GM12878 (cell line): ENCODE measurements around the gene JDP2. TPM values are rescaled to one million over a fixed set of nuclear protein-coding genes. Genes with fewer than 3 reads are reported as not detected.

Experiments used
- ATAC-seq: fragments of 200-7000 bp; cut with Tn5 transposase; 3 replicates; pipeline ENCODE4 v1.9.1; 2020; ENCODE audit warnings: mild to moderate bottlenecking, moderate library complexity
- BruUV-seq: library from RNA; stranded (reverse); fragments of 400-500 nt; replicated peaks from 2 replicates; lab custom pipeline; 2021; lab: Mats Ljungman, UMichigan
- CTCF ChIA-PET: fragments of 300-600 bp; sonication (Branson Sonifier 250); formaldehyde crosslinking; extraction: SDS; loops from one replicate; lab custom pipeline; 2021; ENCODE audit warnings: inconsistent platforms; lab: Yijun Ruan, JAX
- POLR2A ChIA-PET: fragments of 350-600 bp; formaldehyde crosslinking; extraction: SDS; loops from one replicate; lab custom pipeline; 2021; ENCODE audit warnings: inconsistent platforms; lab: Charles Lee
- RAD21 ChIA-PET: fragments of 300-600 bp; sonication (Branson Sonifier 250); formaldehyde crosslinking; loops from one replicate; lab custom pipeline; 2023; ENCODE audit warnings: antibody characterized with exemption; ENCODE audit not compliant: unreplicated experiment; lab: Charles Lee
- SMC1A ChIA-PET: fragments of 300-600 bp; sonication (Branson Sonifier 250); formaldehyde crosslinking; loops from one replicate; lab custom pipeline; 2023; ENCODE audit not compliant: unreplicated experiment, uncharacterized antibody; lab: Charles Lee
- DNase-seq: peaks from one replicate; pipeline ENCODE4 v3.0.0-alpha.2; 2011; ENCODE audit warnings: low read depth, low spot score
- FAIRE-seq: peaks from 3 replicates; lab custom pipeline; 2011; peaks lifted over from hg19 to GRCh38; lab: Jason Lieb, UNC
- H2AFZ ChIP-seq: 2 replicates; pipeline ENCODE4 v1.6.0; 2011; ENCODE audit warnings: low read depth, low read length, control low read depth; ENCODE audit not compliant: control insufficient read depth
- H3K27ac ChIP-seq: 2 replicates; pipeline ENCODE4 v1.5.1; 2011; ENCODE audit warnings: control low read depth; ENCODE audit not compliant: control insufficient read depth, insufficient read depth
- H3K27me3 ChIP-seq, 2 experiments: replicated peaks in 1 of 2; 2 replicates each; pipeline versions ENCODE4 v1.6.0 to v1.6.1; 2011; ENCODE audit warnings: low read length in 1 of 2; ENCODE audit not compliant: control insufficient read depth in 2 of 2, insufficient read depth in 2 of 2
- H3K36me3 ChIP-seq, 2 experiments: 2 replicates each; pipeline ENCODE4 v1.5.1; 2011; ENCODE audit warnings: low read length in 1 of 2; ENCODE audit not compliant: control insufficient read depth in 2 of 2, insufficient read depth in 2 of 2
- H3K4me1 ChIP-seq: 2 replicates; pipeline ENCODE4 v1.6.1; 2011; ENCODE audit warnings: mild to moderate bottlenecking, low read length, moderate library complexity, mixed read lengths; ENCODE audit not compliant: control insufficient read depth, insufficient read depth
- H3K4me2 ChIP-seq: 2 replicates; pipeline ENCODE4 v1.6.0; 2011; ENCODE audit warnings: control low read depth; ENCODE audit not compliant: control insufficient read depth, insufficient read depth
- H3K4me3 ChIP-seq: fragments of 200-600 bp; sonication (generic); 2 replicates; pipeline ENCODE4 v1.5.1; 2016
- H3K79me2 ChIP-seq: 2 replicates; pipeline ENCODE4 v1.6.0; 2011; ENCODE audit warnings: low read length; ENCODE audit not compliant: control insufficient read depth, insufficient read depth
- H3K9ac ChIP-seq: 2 replicates; pipeline ENCODE4 v1.8.0; 2011; ENCODE audit warnings: low read length, control low read depth, mixed read lengths; ENCODE audit not compliant: control insufficient read depth, insufficient read depth
- H3K9me3 ChIP-seq: replicated peaks from 3 replicates; pipeline ENCODE4 v1.5.1; 2011; ENCODE audit warnings: mild to moderate bottlenecking, low read length; ENCODE audit not compliant: control insufficient read depth, insufficient read depth
- H4K20me1 ChIP-seq: 2 replicates; pipeline ENCODE4 v1.6.0; 2011; ENCODE audit not compliant: control insufficient read depth, insufficient read depth
- ATF2 ChIP-seq: IDR thresholded peaks from 2 replicates; pipeline ENCODE4 v1.6.1; 2012; ENCODE audit warnings: low read length, inconsistent platforms
- EED ChIP-seq: sonication (generic); IDR thresholded peaks from 2 replicates; pipeline ENCODE4 v1.6.1; 2016; ENCODE audit warnings: antibody characterized with exemption, low read depth
- ETV6 ChIP-seq, 2 experiments: fragments of 450-650 bp in 1 of 2; IDR thresholded peaks in 1 of 2; conservative IDR thresholded peaks in 1 of 2; 2 replicates each; pipeline ENCODE4 v1.6.1; 2014; ENCODE audit warnings: antibody characterized with exemption in 1 of 2, borderline replicate concordance in 1 of 2, low read depth in 1 of 2, mild to moderate bottlenecking in 1 of 2, moderate library complexity in 1 of 2
- IKZF2 ChIP-seq, 2 experiments: fragments of 450-650 bp; IDR thresholded peaks; 2 replicates each; pipeline ENCODE4 v1.6.1; 2017; ENCODE audit warnings: mild to moderate bottlenecking in 2 of 2, moderate library complexity in 2 of 2
- MEF2B ChIP-seq: fragments of 450-650 bp; IDR thresholded peaks from 2 replicates; pipeline ENCODE4 v1.6.1; 2018; ENCODE audit warnings: mild to moderate bottlenecking, moderate library complexity; ENCODE audit not compliant: partially characterized antibody, poor library complexity, severe bottlenecking
- MLLT1 ChIP-seq: fragments of 450-650 bp; IDR thresholded peaks from 2 replicates; pipeline ENCODE4 v1.6.1; 2016; ENCODE audit warnings: mild to moderate bottlenecking
- NBN ChIP-seq: fragments of 450-650 bp; IDR thresholded peaks from 2 replicates; pipeline ENCODE4 v1.6.1; 2016
- NR2C2 ChIP-seq: IDR thresholded peaks from 2 replicates; pipeline ENCODE4 v1.6.1; 2011; ENCODE audit warnings: borderline replicate concordance, low read depth; ENCODE audit not compliant: control insufficient read depth, insufficient read length
- PKNOX1 ChIP-seq: fragments of 450-650 bp; IDR thresholded peaks from 2 replicates; pipeline ENCODE4 v1.6.1; 2016; ENCODE audit warnings: mild to moderate bottlenecking
- PML ChIP-seq: IDR thresholded peaks from 2 replicates; pipeline ENCODE4 v1.6.1; 2012; ENCODE audit warnings: low read length, inconsistent platforms
- RAD21 ChIP-seq: IDR thresholded peaks from 2 replicates; pipeline ENCODE4 v1.6.1; 2011; ENCODE audit warnings: mild to moderate bottlenecking, low read depth, low read length, moderate library complexity; ENCODE audit not compliant: insufficient read depth
- SMC3 ChIP-seq: IDR thresholded peaks from 2 replicates; pipeline ENCODE4 v1.6.1; 2011; ENCODE audit warnings: low read length, improper control_type of control experiment, borderline replicate concordance
- STAT3 ChIP-seq: IDR thresholded peaks from 2 replicates; pipeline ENCODE4 v1.6.1; 2011; ENCODE audit warnings: low read depth, low read length, improper control_type of control experiment
- TBL1XR1 ChIP-seq: IDR thresholded peaks from 2 replicates; pipeline ENCODE4 v1.6.1; 2012; ENCODE audit warnings: low read depth, low read length, improper control_type of control experiment
- TCF12 ChIP-seq: IDR thresholded peaks from 2 replicates; pipeline ENCODE4 v1.6.1; 2011; ENCODE audit warnings: low read depth, mild to moderate bottlenecking, low read length
- ZSCAN29 ChIP-seq: fragments of 450-650 bp; IDR thresholded peaks from 2 replicates; pipeline ENCODE4 v1.6.1; 2017; ENCODE audit warnings: mild to moderate bottlenecking, moderate library complexity
- whole genome bisulfite sequencing: methylation state at CpG from one replicate; pipeline ENCODE4 v1.1.6; 2016; ENCODE audit warnings: low lambda C conversion rate; ENCODE audit not compliant: insufficient replicate concordance, insufficient coverage; ENCODE audit errors: missing lambda C conversion rate; 5-methylcytosine and 5-hydroxymethylcytosine counted together
- in situ Hi-C: fragments of 300-500 bp; cut with MboI; formaldehyde crosslinking; loops from 9 replicates; pipeline ENCODE4 v1.14.3; 2018; ENCODE audit warnings: mixed read lengths
- intact Hi-C: fragments of 100-400 bp; cut with micrococcal nuclease; formaldehyde crosslinking; loops from one replicate; pipeline ENCODE4 v1.14.2; 2022; ENCODE audit not compliant: unreplicated experiment
- polyA plus RNA-seq, 11 experiments: library from polyadenylated mRNA; depleted of rRNA in 4 of 11; unstranded in 6 of 11; stranded (reverse) in 5 of 11; fragments of >200 nt; fragmentation: Nextera tagmentation in 4 of 11; fragmentation: Illumina TruSeq in 1 of 11; extraction: Ambion mirVana in 4 of 11; extraction: Trizol in 1 of 11; gene quantifications; 1 replicate in 1 of 11; 2 replicates in 10 of 11; pipeline versions ENCODE4 v1.2.1 to v1.2.3, GENCODE V29; 2011 to 2016; ENCODE audit warnings: inconsistent platforms in 2 of 11, missing spikeins in 2 of 11, low read depth in 1 of 11
- total RNA-seq, 4 experiments: library from RNA; depleted of rRNA in 3 of 4; stranded (reverse); fragments of >200 nt in 3 of 4; fragmentation: Illumina TruSeq in 1 of 4; extraction: Trizol in 1 of 4; gene quantifications; 2 replicates each; pipeline versions ENCODE4 v1.2.1 to v1.2.3, GENCODE V29; 2013 to 2021

JDP2 gene
- total and polyA plus RNA-seq, 10 of the 15 experiments (the other 5 are each of a cell fraction or from before 2014, with no cell fraction given) = 0.71 to 21.3 (median 11.2) TPM

- ATAC-seq = peak; percentile 89
- Histone ChIP-seq H3K27me3 (no peaks in the 10 kb centered on the region), H3K4me3 (no peak overlapping the region), H3K9ac (peak overlapping the region; percentile 57), H3K36me3 (no peaks in the 10 kb centered on the region), H2AFZ (peak overlapping the region; percentile 76), H3K4me2 (peak overlapping the region; percentile 53), H3K4me1 (peaks cover 53% of the 10 kb centered on the region), H3K9me3 (no peaks in the 10 kb centered on the region), H3K27ac (peak overlapping the region; percentile 71), H4K20me1 (no peaks in the 10 kb centered on the region), H3K79me2 (no peaks in the 10 kb centered on the region; the same call in 1 of the 2 replicates)
- 31% methylated on average over 16 of the region's 16 CpGs for WGBS
- BruUV-seq = TSS peak; percentile 72
- in situ Hi-C loops (no loop called here), intact Hi-C loops (loop anchor here (1.0 to 10.0 kb wide), 3 partner anchors 16 to 163 kb away; partner anchors contain the start of genes ERG28 and TTLL5)
- peak; percentile 75 for FAIRE-seq
- peak; percentile 80 for DNase-seq
- POLR2A ChIA-PET = interaction anchor here (0.8 to 16.2 kb wide), 11 partner anchors 9 to 559 kb away, joined by 3 to 385 read pairs (median 4); partner anchors contain the start of gene BATF
- CTCF ChIA-PET = interaction anchor here (0.6 to 19.8 kb wide), 11 partner anchors 10 to 194 kb away, joined by 3 to 520 read pairs (median 6); partner anchors contain the start of genes BATF and JDP2
- RAD21 ChIA-PET = interaction anchor here (0.7 to 18.1 kb wide), 12 partner anchors 8 to 78 kb away, joined by 3 to 645 read pairs (median 6); partner anchors contain the start of gene BATF
- SMC1A ChIA-PET = interaction anchor here (0.6 to 16.1 kb wide), 26 partner anchors 9 to 280 kb away, joined by 3 to 619 read pairs (median 3); partner anchors contain the start of gene BATF
- TF ChIP-seq ETV6 (conservative IDR thresholded peaks at IDR 0.05 in 1 of 2, IDR thresholded peaks at IDR 0.05 in 1 of 2; ENCODE audit: borderline replicate concordance in 1 of 2, low read depth in 1 of 2) = peak in 1 of 2 experiments; percentile 54; a peak in 1 of 4 replicates
- TF ChIP-seq NBN = peak; percentile 55; the same call in 1 of the 2 replicates
- TF ChIP-seq IKZF2 (IDR thresholded peaks at IDR 0.05) = peak; percentile 82 to 85
- TF ChIP-seq NR2C2 = no peak
- TF ChIP-seq TBL1XR1 = peak; percentile 70; the same call in 1 of the 2 replicates
- TF ChIP-seq STAT3 = 0 out of 2 replicates have a peak, but pooled peaks have one; percentile 52
- TF ChIP-seq MEF2B = peak; percentile 76
- TF ChIP-seq TCF12 = 0 out of 2 replicates have a peak, but pooled peaks have one; percentile 38
- no peak for TF ChIP-seq ZSCAN29
- peak; percentile 23; the same call in 1 of the 2 replicates for TF ChIP-seq PKNOX1
- peak; percentile 80; the same call in 1 of the 2 replicates for TF ChIP-seq ATF2
- TF ChIP-seq PML = 0 out of 2 replicates have a peak, but pooled peaks have one; percentile 21
- TF ChIP-seq RAD21 = no peak; the same call in 1 of the 2 replicates
- TF ChIP-seq EED = peak; percentile 85
- TF ChIP-seq MLLT1 = peak; percentile 59
- TF ChIP-seq SMC3 = peak; percentile 30; the same call in 1 of the 2 replicates
Measured at GRCh38 chr14:75499084-75499875, 71.5 kb downstream of the JDP2 start.
